Measurements from ENCODE around the gene UBE3C. TPM values are rescaled to one million over a fixed set of nuclear protein-coding genes. Genes with fewer than 3 reads are reported as not detected.

Gene UBE3C
- total RNA-seq, 6 donors from 2014 or later = 43.7 to 85.9 (median 69.3) TPM

DNA sequence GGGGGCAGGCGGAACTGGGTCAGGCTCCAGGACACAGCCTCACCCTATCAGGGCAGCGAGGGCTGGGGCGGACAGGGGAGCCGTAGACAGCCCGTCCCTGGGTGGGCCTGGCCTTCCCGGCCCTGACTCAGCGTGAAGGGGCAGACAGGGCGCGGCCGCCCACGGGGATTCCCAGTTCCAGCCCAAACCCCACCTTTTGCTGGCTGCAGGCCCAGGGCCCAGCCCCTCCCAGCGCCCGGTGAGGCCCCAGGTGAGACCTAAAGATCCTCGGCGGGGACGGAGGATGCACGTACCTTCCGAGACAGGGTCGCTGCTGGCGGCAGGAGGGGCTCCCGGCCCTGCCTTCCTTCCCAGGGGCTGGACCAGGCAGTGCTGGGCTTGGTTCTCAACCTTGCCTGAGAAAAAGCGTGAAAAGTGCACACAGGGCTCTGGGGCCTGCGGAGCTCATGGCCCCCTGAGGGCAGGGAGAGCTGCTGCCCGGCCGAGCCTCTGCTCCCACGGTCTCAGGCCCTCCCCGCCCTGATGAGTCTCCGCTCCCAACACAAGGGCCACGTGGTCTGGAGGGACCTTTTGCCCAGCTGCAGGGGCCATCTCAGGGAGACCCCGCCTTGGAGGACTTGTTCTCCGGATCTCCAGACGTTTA lies 154.2 kb downstream of the UBE3C start:
- H3K4me3 ChIP-seq = no peak overlapping the region
- TF ChIP-seq, protein P1, sequence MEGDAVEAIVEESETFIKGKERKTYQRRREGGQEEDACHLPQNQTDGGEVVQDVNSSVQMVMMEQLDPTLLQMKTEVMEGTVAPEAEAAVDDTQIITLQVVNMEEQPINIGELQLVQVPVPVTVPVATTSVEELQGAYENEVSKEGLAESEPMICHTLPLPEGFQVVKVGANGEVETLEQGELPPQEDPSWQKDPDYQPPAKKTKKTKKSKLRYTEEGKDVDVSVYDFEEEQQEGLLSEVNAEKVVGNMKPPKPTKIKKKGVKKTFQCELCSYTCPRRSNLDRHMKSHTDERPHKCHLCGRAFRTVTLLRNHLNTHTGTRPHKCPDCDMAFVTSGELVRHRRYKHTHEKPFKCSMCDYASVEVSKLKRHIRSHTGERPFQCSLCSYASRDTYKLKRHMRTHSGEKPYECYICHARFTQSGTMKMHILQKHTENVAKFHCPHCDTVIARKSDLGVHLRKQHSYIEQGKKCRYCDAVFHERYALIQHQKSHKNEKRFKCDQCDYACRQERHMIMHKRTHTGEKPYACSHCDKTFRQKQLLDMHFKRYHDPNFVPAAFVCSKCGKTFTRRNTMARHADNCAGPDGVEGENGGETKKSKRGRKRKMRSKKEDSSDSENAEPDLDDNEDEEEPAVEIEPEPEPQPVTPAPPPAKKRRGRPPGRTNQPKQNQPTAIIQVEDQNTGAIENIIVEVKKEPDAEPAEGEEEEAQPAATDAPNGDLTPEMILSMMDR (IDR thresholded peaks at IDR 0.05) = no peak
- TF ChIP-seq EP300 (IDR thresholded peaks at IDR 0.05) (no peak), POLR2A (IDR thresholded peaks at IDR 0.05) (no peak), POLR2AphosphoS5 (IDR thresholded peaks at IDR 0.05) (no peak)
- DNase-seq = peak in 1 of 2 donors; percentile 85
- H3K27ac ChIP-seq = no peak overlapping the region
- no peaks in the 10 kb centered on the region for H3K27me3 ChIP-seq
- 48 to 67% methylated on average over 10 to 17 of the region's 32 CpGs for WGBS, 2 donors
- peak in 1 of 2 donors; percentile 48 for ATAC-seq (ENCODE audit: low FRiP score in 2 of 2)
- no peaks in the 10 kb centered on the region for H3K36me3 ChIP-seq
- H3K4me1 ChIP-seq = no peaks in the 10 kb centered on the region
- no peaks in the 10 kb centered on the region for H3K9me3 ChIP-seq

GRCh38 chr7:157293413-157293788 lies 154.7 kb downstream of the UBE3C start:
- 84 to 90% methylated on average over 13 of the region's 13 CpGs for WGBS, 2 donors
- Histone ChIP-seq H3K4me3 (no peak overlapping the region), H3K27ac (no peak overlapping the region), H3K4me1 (no peaks in the 10 kb centered on the region), H3K36me3 (no peaks in the 10 kb centered on the region), H3K27me3 (no peaks in the 10 kb centered on the region), H3K9me3 (no peaks in the 10 kb centered on the region)
- TF ChIP-seq EP300 (IDR thresholded peaks at IDR 0.05) (no peak), POLR2AphosphoS5 (IDR thresholded peaks at IDR 0.05) (no peak), POLR2A (IDR thresholded peaks at IDR 0.05) (no peak)
- TF ChIP-seq, protein P1 (IDR thresholded peaks at IDR 0.05) = no peak
- no peak for ATAC-seq (ENCODE audit: low FRiP score in 2 of 2)
- DNase-seq = no peak

GRCh38 chr7:157294773-157295172 lies 156.0 kb downstream of the UBE3C start:
- WGBS, 2 donors = 86 to 94% methylated on average over 8 to 12 of the region's 12 CpGs
- ATAC-seq (ENCODE audit: low FRiP score in 2 of 2) (no peak), DNase-seq (no peak)
- TF ChIP-seq POLR2A (IDR thresholded peaks at IDR 0.05) = no peak
- Histone ChIP-seq H3K36me3 (no peaks in the 10 kb centered on the region), H3K9me3 (no peaks in the 10 kb centered on the region), H3K4me1 (no peaks in the 10 kb centered on the region), H3K4me3 (no peak overlapping the region), H3K27me3 (no peaks in the 10 kb centered on the region), H3K27ac (no peak overlapping the region)

DNA sequence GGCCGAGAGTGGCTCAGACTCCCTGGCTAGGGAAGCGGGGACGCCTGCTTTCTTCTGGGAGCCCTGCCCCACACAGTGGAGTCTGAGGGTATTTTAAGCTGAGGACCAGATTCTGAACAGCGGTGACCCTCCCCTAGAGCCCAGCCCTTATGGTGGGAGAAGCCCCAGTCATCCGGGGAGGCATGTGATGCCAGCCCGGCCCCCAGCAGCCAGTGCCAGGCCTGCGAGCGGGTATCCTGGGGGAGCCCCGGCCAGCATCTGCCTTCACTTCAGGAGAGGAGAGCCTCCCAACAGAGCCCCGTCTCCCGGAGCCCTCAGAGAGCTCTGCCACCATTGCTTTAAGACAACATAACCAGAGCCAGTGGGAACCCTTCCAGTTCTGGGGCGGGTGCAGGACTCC lies 156.6 kb downstream of the UBE3C start:
- Histone ChIP-seq H3K9me3 (no peaks in the 10 kb centered on the region), H3K4me3 (no peak overlapping the region), H3K36me3 (no peaks in the 10 kb centered on the region), H3K27ac (no peak overlapping the region), H3K4me1 (no peaks in the 10 kb centered on the region), H3K27me3 (no peaks in the 10 kb centered on the region)
- DNase-seq = no peak
- TF ChIP-seq EP300 (IDR thresholded peaks at IDR 0.05) (no peak), POLR2AphosphoS5 (IDR thresholded peaks at IDR 0.05) (no peak), POLR2A (IDR thresholded peaks at IDR 0.05) (no peak)
- TF ChIP-seq, protein P1 (IDR thresholded peaks at IDR 0.05) = no peak
- ATAC-seq (ENCODE audit: low FRiP score in 2 of 2) = no peak
- 88 to 96% methylated on average over 4 to 12 of the region's 12 CpGs for WGBS, 2 donors

GRCh38 chr7:157297185-157297584 lies 158.5 kb downstream of the UBE3C start:
- Histone ChIP-seq H3K27me3 (no peaks in the 10 kb centered on the region), H3K4me1 (peaks cover 3 to 8% (median 7%) of the 10 kb centered on the region in 4 donors), H3K27ac (no peak overlapping the region), H3K36me3 (no peaks in the 10 kb centered on the region), H3K4me3 (no peak overlapping the region), H3K9me3 (no peaks in the 10 kb centered on the region)
- DNase-seq (no peak), ATAC-seq (ENCODE audit: low FRiP score in 2 of 2) (no peak)
- TF ChIP-seq, protein P1 (IDR thresholded peaks at IDR 0.05) = no peak
- no peak for TF ChIP-seq POLR2A (IDR thresholded peaks at IDR 0.05)
- TF ChIP-seq EP300 (IDR thresholded peaks at IDR 0.05) = no peak
- TF ChIP-seq POLR2AphosphoS5 (IDR thresholded peaks at IDR 0.05) = no peak
- WGBS, 2 donors = 67 to 82% methylated on average over 13 of the region's 13 CpGs

All from upper lobe of left lung (tissue), 6 donors.